HG03025 (cell line): ENCODE results near the gene NBR1.
"Not testable (repeated sequence)": the region's sequence is repeated elsewhere in the genome, so short reads cannot be mapped to it uniquely, and the experiment has no call there.

Source experiments
- ATAC-seq: cut with Tn5 transposase; IDR thresholded peaks from one replicate; pipeline ENCODE4 v1.9.1; 2021; ENCODE audit warnings: mild to moderate bottlenecking, moderate library complexity; ENCODE audit not compliant: unreplicated experiment, low FRiP score

The NBR1 gene

DNA sequence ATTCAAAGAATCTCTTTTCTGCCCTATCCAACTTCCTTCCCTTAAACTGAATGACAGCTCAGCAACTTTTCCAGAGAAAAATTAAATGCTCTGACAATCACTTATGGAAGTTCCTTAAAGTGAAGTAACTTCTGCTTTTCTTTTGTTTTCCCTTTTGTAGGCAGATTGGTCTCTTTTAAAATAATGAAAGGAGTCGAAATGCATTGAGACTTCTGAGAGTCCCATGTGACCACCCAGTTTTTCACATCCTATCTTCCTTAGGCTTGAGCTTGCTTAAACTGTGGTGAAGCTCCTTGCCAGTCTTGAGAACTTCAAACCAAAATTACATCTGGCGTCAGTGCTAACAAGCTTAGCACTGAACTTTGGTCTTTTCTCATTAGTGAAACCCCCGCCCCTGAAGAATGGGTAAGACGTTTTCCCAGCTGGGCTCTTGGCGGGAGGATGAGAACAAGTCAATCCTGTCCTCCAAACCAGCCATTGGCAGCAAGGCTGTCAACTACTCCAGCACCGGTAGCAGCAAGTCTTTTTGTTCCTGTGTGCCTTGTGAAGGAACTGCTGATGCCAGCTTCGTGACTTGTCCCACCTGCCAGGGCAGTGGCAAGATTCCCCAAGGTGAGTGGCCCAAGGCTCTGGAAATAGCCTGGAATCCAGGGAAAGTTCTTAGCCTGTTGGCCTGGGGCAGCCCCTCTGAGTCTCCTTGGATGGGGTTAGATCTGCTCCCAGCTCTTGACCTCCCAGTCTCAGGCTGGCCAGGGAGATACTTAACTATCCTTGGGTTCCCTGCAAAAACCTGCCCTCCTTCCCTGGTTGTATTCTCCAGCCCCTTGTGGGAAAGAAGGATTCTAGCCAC is 41.9 kb downstream of the NBR1 start:
- no peak for ATAC-seq

DNA sequence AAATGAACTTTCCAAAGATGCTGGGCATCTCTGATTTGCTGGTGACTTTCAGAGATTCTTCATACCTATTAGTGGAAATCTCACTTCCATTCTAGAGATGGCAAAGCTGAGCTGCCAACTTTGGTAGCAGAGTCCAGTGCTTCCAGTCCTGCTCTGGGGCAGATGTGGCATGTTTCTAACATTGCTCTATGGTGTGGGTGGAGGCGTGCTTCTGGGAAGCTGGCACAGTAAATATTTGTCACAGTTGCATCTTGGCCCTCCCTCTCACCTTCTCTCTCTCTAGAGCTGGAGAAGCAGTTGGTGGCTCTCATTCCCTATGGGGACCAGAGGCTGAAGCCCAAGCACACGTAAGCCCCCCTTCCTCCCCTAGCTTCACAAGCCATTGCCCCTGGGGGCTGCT is 42.5 kb downstream of the NBR1 start:
- ATAC-seq = no peak

DNA sequence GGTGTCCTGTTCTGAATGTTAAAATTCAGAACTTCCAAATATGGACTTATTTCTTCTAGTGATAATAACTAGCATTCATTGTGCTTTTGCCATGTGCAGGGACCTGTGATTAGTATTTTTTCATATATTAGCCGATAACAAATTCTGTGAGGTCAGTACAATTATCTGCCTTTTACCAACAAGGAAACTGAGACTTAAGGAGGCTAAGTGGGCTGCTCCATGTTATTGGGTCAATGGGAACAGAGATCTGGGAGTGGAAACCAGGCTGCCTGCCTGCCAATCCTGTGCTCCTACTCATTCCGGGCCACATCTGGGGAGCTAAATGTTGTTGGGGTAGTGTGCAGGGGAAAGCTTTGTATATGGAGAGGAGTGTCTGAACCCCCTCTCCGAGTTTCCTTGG is 44.3 kb downstream of the NBR1 start:
- ATAC-seq = no peak

DNA sequence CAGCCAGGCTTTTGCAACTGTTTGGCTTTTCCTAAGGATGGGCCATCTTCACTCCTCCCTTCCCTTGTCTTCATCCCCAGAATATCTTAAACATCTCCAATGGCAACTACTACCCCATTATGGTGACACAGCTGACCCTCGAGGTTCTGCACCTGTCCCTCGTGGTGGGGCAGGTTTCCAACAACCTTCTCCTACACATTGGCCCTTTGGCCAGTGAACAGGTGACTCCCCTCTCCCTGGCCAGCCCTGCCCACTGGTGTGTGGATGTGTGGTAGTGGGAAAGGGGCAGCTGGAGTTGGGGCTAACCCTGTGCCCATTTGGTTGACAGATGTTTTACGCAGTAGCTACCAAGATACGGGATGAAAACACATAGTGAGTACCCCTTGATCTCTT is 45.4 kb downstream of the NBR1 start:
- no peak for ATAC-seq

DNA sequence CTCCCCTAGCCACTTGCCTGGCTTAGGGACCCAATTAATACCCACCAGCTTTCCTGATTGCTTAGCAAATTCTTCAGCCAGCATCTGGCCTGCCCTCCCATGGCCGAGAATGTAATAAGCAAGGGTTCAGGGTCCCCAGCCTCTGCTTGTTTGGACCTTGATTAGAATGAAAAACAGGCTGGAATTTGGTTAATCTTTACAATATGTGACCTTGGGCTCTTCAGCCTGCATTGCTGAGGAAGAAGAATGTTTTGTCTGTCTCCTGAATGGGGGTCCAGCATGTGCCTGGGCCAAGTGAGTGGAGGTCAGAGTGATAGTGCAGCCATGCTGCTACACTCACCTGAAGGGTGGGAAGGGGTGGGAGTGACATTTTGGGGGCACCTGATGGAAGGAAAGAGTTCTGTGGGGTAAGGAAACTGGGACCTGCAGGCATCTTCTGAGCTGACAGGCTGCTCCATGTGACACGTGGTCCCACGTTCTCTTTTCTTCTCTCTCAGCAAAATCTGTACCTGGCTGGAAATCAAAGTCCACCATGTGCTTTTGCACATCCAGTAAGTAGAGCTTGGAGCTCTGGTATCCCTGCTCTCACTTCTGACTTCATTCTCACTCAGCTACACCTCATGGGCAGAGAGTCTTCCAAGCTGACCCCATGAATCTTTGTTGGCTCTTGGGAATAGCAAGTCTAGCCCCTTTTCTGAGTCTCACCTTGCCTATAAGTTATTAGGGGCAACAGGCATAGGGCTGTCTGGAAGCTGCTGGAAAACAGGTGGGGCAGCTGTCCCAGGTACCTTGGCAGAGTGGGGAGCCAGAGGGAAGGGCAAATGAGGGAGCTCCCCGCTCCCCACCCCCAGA is 46.0 kb downstream of the NBR1 start:
- ATAC-seq = no peak

DNA sequence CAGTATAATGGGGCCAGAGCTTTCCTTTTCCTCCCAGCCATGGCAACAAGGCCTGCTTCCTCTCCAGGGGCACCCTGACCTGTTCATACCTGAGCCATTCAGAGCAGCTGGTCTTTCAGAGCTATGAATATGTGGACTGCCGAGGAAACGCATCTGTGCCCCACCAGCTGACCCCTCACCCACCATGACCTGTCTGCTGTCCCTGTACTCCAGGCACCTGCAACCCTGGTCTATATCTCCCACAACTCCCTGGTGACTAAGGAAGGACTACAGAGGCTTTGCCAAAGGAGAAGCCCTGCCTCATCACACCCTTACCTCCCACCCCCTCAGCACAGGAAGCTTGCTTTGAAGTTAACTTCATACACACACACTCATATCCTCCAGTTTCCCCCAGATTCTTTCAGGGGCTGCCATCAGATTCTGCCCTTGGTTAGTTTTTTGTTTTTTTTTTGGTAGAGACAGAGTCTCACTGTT is 46.6 kb downstream of the NBR1 start:
- no peak for ATAC-seq

DNA sequence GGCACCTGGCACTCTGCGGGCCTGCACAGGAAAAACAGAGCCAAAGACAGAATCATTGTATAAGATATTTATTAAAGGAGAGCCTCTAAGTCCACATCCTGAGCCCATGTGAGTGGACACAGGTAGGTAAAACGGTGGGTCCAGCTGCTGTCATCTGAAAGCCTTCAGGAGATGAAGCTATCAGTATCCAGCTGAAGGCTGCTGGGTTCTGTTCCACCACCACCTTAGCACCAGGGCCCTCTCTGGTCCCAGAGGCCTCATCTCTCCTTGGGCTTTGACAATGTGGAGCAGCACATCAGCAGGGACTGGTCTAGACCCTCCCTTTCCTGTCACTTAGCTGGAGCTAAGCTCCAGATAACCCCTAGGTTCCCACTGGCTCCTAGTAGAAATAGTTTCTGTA is 48.0 kb downstream of the NBR1 start:
- ATAC-seq = no peak

DNA sequence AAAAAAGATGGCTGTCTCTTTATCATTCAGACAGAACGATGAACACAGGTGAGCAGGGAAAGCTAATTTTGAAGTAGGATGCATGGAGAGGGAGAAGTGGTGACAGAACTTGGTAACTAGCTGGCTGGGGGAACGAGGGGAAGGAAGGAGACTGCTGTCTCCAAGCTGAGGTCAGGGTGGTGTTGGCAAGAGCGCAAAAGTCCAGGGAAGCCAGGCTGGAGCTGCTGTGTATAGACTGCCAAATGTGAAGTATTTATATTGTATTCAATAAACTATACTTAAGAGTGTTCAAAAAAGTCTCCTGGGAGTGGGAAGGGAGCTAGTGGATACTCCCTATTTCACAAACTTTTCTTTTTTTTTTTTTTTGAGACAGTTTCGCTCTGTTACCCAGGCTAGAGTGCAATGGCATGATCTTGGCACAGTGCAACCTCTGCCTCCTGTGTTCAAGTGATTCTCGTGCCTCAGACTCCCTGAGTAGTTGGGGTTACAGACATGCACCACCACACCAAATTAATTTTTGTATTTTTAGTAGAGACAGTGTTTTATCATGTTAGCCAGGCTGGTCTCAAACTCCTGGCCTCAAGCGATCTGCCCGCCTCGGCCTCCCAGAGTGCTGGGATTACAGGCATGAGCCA is 48.8 kb downstream of the NBR1 start:
- no peak for ATAC-seq

DNA sequence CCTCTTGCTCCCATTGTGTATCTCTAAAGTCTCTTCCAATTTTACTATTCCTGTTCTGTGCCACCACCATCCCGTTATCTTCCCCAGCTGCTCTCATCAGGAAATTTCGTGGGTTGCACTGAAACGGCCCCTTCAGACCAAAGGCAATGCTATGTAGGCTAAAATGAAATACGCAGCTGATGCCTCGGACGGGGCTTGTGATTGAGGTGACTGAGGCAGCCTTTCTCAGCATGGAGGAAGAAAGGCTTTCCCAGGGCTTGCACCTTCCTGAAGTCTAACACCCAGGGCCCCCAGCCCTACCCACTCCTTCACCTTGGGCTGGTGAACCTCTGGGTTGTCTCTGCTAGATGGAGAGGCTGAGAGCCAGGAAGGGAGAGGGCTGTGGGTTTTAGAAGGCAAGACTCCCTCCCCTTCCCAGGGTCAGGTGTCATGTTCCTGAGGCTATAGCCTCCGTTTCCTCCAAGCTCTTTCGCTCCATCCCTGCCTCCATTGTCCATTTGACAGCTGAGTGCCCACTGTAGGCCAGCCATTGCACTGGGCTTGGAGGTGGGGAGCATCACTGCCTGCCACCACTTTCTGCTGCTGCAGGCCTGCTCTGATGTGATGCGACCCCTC is 49.6 kb downstream of the NBR1 start:
- no peak for ATAC-seq

DNA sequence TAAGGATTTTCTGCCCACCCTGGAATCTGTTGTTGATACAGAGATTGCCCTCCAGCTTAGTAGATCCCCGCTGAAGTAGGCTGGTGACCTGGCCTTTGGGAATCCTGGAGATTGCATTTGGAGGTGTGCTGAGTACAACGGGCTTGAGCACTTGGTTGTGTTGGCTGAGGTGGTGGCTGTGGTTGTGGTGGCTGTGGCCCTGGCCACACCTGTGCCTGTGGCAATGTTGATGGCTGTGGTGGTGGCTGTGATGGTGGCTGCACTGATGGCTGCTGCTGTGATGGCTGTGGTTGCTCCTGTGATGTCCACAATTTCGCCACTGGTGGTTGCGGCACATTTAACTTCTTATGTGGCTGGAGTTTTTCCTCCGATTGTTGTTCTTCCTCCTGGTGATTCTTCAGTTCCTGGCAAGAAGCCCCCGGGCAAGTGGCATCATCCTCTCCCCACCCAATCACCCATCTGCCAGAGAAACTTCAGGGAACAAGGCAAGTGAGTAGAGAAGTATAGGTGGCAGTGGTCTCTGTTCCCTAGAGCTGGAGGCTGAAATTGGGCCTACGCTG is 53.2 kb downstream of the NBR1 start:
- no peak for ATAC-seq

DNA sequence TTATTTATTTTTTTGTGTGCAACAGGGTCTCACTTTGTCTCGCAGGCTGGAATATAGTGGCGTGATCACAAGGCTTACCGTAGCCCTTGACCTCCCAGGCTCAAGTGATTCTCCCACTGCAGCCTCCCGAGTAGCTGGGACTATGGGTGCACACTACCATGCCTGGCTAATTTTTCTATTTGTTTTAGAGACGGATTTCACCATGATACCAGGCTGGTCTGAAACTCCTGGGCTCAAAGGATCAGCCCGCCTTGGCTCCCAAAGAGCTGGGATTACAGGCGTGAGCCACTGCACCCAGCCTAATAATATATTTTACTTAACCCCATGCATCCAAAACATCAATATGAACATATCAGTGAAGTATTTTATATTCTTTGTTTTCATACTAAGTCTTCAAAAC is 55.4 kb downstream of the NBR1 start:
- no peak for ATAC-seq

DNA sequence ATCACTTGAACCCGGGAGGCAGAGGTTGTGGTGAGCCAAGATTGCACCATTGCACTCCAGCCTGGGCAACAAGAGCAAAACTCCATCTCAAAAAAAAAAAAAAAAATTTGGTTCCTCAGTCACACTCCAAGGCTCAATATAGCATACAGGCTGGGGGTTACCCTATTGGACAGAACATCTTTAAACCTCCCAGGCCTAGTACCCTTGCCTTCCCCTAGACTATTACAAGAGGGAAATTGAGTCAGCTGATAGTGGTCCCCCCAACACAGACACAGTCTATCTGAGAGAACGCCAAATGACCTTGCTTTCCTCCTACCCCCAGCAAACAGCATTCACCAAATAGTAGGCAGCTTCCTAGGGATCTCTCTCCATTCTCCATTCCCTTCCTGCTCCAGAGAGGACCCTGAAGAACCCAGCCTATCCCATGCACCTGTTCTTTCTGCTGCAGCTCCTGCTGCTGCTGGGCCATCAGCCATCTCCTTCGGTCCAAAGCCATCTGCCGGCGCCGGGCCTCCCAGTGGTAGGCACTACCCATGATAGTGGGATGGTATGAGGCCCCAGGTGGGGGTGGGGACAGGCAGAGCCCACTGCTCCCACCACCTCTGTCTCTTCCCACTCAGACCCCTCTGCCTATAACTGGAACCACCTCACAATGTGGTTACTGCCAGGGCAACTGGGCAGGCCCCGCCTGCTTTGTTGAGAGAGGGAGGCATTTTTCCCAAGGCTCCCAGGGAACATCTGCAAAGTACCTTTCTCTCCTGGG is 57.2 kb downstream of the NBR1 start, which contains the start of gene CCDC200:
Gene CCDC200 (minus strand): TSS at position 604 of the 763 bp plus-strand sequence. CDS start 69 bp downstream, at position 535.
- ATAC-seq = not testable (repeated sequence)

DNA sequence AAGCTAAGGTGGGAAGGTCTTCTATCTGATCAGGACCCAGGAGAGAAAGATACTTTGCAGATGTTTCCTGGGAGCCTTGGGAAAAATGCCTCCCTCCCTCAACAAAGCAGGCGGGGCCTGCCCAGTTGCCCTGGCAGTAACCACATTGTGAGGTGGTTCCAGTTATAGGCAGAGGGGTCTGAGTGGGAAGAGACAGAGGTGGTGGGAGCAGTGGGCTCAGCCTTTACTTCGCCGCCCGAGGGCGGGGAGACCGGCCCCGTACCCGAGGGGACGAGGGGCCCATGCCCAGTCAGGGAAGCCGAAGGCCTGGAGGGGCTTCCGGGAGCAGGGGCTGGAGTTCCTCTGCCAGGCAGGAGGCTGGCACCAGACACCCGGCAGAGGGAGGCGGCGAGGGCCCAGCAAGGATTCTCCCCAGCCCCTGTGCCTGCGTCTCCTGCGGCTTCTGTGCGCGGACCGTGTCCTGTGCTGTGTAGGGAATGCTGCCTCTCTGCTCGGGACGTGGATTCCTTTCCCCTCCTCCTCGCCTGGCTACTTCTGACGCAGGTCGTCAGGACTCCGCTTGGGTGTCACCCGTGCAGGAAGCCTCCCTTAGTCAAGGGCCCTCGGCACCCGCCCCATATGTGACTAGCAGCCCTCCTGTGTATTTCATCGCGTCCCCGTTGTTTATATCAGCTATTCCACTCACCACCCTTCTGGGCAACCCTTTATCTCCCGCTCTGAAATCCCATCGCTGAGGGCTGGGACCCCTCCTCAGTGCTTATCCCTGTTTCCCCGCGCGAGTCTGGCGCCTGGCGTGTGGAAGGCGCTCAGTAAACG is 60.4 kb downstream of the NBR1 start:
- ATAC-seq = not testable (repeated sequence)

DNA sequence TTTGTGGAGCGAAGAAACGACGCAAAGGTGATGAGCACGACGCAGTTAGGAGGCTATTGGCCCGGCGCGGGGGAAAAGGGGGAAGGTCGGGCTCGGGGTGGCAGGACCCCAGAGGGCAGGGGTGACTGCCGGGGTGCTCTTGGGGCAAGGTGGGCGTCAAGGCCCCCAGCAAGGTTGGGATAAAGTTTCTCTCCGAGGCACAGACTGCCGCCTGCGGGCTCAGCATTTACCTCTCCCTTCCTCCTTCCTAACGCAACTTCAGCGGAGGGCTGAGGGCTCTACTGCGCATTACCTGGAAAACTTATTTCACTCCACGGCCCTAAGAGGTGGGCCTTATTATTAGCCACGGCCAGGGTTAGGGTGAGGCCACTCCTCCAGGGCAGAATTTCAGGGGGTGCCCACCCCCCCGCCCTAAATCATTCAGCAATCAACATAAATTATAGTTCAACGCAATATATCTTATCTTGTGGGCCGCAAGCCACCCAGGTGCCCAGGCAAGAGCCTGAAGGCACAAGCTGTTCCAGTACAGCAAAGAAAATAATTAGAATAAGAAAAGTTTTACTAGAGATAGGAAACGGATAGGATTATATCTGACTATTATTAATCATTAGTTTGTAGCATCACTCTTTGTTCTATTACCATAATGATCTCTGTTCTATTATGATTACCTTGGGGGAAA is 61.1 kb downstream of the NBR1 start:
- ATAC-seq = not testable (repeated sequence)

DNA sequence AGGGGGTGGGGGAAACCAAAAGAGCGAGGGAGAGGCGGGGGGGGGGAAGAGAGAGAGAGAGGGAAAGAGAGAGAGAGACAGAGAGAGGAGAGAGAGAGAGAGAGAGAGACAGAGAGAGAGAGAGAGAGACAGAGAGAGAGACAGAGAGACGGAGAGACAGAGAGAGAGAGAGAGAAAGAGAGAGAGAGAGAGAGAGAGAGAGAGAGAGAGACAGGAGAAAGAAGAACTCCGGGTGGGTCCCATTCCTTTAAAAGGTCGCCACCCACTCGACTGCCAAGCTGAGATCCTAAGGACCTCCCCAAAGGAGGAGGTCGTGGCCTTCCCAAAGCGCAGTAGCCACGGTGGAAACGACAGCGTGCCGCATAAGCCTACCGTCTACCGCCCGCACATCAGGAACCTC is 62.2 kb downstream of the NBR1 start:
- ATAC-seq = not testable (repeated sequence)

DNA sequence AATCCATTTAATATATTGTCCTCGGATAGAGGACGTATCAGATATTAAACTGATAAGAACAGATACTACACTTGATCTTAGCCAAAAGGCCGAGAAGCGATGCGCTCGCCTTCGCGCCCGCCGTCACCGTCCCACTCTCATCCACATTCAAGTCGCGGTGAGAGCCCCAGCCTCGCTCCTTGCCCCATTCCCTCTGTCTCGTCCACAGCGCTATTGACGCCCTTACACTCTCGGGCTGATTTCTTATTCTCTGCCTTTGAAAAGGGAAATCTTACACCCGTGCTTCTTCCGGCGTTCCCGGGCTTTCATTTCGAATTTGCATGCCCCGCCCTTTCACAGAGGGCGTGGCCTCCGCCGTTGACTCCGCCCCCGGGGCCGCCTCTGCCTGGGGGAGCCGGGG is 62.9 kb downstream of the NBR1 start, which contains the start of gene RNU2-1:
Gene RNU2-1 (minus strand): TSS at position 101 of the 400 bp plus-strand sequence.
- ATAC-seq = not testable (repeated sequence)

DNA sequence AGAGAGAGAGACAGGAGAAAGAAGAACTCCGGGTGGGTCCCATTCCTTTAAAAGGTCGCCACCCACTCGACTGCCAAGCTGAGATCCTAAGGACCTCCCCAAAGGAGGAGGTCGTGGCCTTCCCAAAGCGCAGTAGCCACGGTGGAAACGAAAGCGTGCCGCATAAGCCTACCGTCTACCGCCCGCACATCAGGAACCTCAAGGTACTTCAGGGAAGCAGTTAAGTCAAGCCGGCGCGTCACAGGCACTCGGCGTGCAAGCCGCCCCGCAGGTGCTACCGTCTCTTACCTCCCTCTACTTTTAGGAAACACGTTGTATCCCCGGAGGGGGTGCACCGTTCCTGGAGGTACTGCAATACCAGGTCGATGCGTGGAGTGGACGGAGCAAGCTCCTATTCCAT is 68.6 kb downstream of the NBR1 start:
- ATAC-seq = not testable (repeated sequence)
